SK-N-SH (cell line): ENCODE results near the gene NR5A2. TPM values are rescaled to one million over a fixed set of nuclear protein-coding genes. Genes with fewer than 3 reads are reported as not detected.

Experiments
- CTCF ChIA-PET: fragments of 300-600, 350-600 bp; formaldehyde crosslinking; extraction: SDS; loops from one replicate; lab custom pipeline; 2021; lab: Yijun Ruan, JAX
- POLR2A ChIA-PET: fragments of 350-600 bp; sonication (Branson Sonifier 250); formaldehyde crosslinking; extraction: SDS; loops from one replicate; lab custom pipeline; 2020; ENCODE audit warnings: antibody characterized with exemption, inconsistent platforms; lab: Yijun Ruan, JAX
- DNase-seq: peaks from one replicate; pipeline ENCODE4 v3.0.0; 2012
- H2AFZ ChIP-seq: fragments of 200-600 bp; sonication (generic); 2 replicates; pipeline ENCODE4 v1.8.1; 2016; ENCODE audit warnings: antibody characterized with exemption, mild to moderate bottlenecking, low read depth
- H3F3A ChIP-seq: fragments of 200-600 bp; sonication (generic); replicated peaks from 2 replicates; pipeline ENCODE3; 2016; ENCODE audit warnings: antibody characterized with exemption, mild to moderate bottlenecking; ENCODE audit not compliant: insufficient read depth
- H3K27ac ChIP-seq, 2 experiments: fragments of 200-500 bp in 1 of 2; fragments of 200-600 bp in 1 of 2; sonication (Bioruptor generic) in 1 of 2; sonication (generic), shearing (Covaris generic) in 1 of 2; 2 replicates each; pipeline versions ENCODE4 v1.5.1 to v1.6.1; 2014 to 2016; ENCODE audit warnings: low read depth in 2 of 2, inconsistent platforms in 1 of 2, low read length in 1 of 2, mild to moderate bottlenecking in 1 of 2, mixed read lengths in 1 of 2
- H3K27me3 ChIP-seq: fragments of 200-600 bp; sonication (generic), shearing (Covaris generic); 2 replicates; pipeline ENCODE4 v1.6.1; 2016; ENCODE audit warnings: mixed run types; ENCODE audit not compliant: insufficient read depth
- H3K36me3 ChIP-seq, 2 experiments: fragments of 200-500 bp in 1 of 2; fragments of 200-600 bp in 1 of 2; sonication (Bioruptor generic) in 1 of 2; sonication (generic) in 1 of 2; replicated peaks in 1 of 2; 2 replicates each; pipeline versions ENCODE3 to v1.5.1; 2014 to 2016; ENCODE audit warnings: low read length in 1 of 2, mild to moderate bottlenecking in 1 of 2; ENCODE audit not compliant: insufficient read depth in 2 of 2, control insufficient read depth in 1 of 2
- H3K4me1 ChIP-seq, 2 experiments: fragments of 200-500 bp in 1 of 2; fragments of 200-600 bp in 1 of 2; sonication (Bioruptor generic) in 1 of 2; sonication (generic), shearing (Covaris generic) in 1 of 2; 2 replicates each; pipeline versions ENCODE4 v1.5.1 to v1.6.1; 2014 to 2016; ENCODE audit warnings: low read depth in 1 of 2, low read length in 1 of 2, mixed run types in 1 of 2; ENCODE audit not compliant: insufficient read depth in 2 of 2, control insufficient read depth in 1 of 2
- H3K4me2 ChIP-seq: fragments of 200-600 bp; sonication (generic), shearing (Covaris generic); 2 replicates; pipeline ENCODE4 v1.6.1; 2017; ENCODE audit warnings: mixed run types
- H3K4me3 ChIP-seq, 2 experiments: fragments of 200-500 bp in 1 of 2; fragments of 200-600 bp in 1 of 2; sonication (Bioruptor generic) in 1 of 2; sonication (generic), shearing (Covaris generic) in 1 of 2; 2 replicates each; pipeline versions ENCODE4 v1.5.1 to v1.8.1; 2014 to 2016; ENCODE audit warnings: low read depth in 2 of 2, inconsistent platforms in 1 of 2, low read length in 1 of 2, mild to moderate bottlenecking in 1 of 2, mixed read lengths in 1 of 2, moderate library complexity in 1 of 2
- H3K79me2 ChIP-seq: fragments of 200-600 bp; sonication (generic); 2 replicates; pipeline ENCODE4 v1.8.1; 2017; ENCODE audit warnings: mild to moderate bottlenecking; ENCODE audit not compliant: insufficient read depth
- H3K9ac ChIP-seq: fragments of 200-600 bp; sonication (generic); 2 replicates; pipeline ENCODE4 v1.6.1; 2017; ENCODE audit warnings: mixed run types
- H3K9me2 ChIP-seq: fragments of 200-600 bp; sonication (generic); 2 replicates; pipeline ENCODE4 v1.6.1; 2017; ENCODE audit warnings: mixed run types
- H3K9me3 ChIP-seq: fragments of 200-600 bp; sonication (generic); 2 replicates; pipeline ENCODE4 v1.6.1; 2017; ENCODE audit warnings: mixed run types, mild to moderate bottlenecking, moderate library complexity
- H4K20me1 ChIP-seq: fragments of 200-600 bp; sonication (generic); 2 replicates; pipeline ENCODE4 v1.6.1; 2017; ENCODE audit warnings: mild to moderate bottlenecking, mixed run types; ENCODE audit not compliant: insufficient read depth
- CHD2 ChIP-seq: fragments of 150-350 bp; IDR thresholded peaks from 2 replicates; pipeline ENCODE4 v1.6.1; 2018; ENCODE audit warnings: low read length; ENCODE audit not compliant: partially characterized antibody
- EP300 ChIP-seq, 2 experiments: IDR thresholded peaks; 2 replicates each; pipeline versions ENCODE4 v1.4.0 to v1.6.1; 2012; ENCODE audit warnings: borderline replicate concordance in 1 of 2, low read depth in 1 of 2, low read length in 1 of 2
- EZH2phosphoT487 ChIP-seq: fragments of 200-600 bp; sonication (generic); IDR thresholded peaks from 2 replicates; pipeline ENCODE4 v1.6.1; 2017; ENCODE audit warnings: low read depth, mixed run types, mild to moderate bottlenecking, antibody characterized with exemption, moderate library complexity, borderline replicate concordance
- FOXJ3 ChIP-seq: sonication (generic); formaldehyde crosslinking; IDR thresholded peaks from 2 replicates; pipeline ENCODE4 v1.5.1; 2020; ENCODE audit warnings: mild to moderate bottlenecking, missing genetic modification reagents
- FOXM1 ChIP-seq: IDR thresholded peaks from 2 replicates; pipeline ENCODE4 v1.4.0; 2012; ENCODE audit warnings: low read depth, mild to moderate bottlenecking
- GABPA ChIP-seq: IDR thresholded peaks from 2 replicates; pipeline ENCODE4 v1.4.0; 2012; ENCODE audit warnings: low read depth, mild to moderate bottlenecking
- GATA2 ChIP-seq: sonication (generic); formaldehyde crosslinking; IDR thresholded peaks from 2 replicates; pipeline ENCODE4 v1.5.0; 2020; ENCODE audit warnings: mild to moderate bottlenecking, missing genetic modification reagents
- IRF3 ChIP-seq: fragments of 150-350 bp; IDR thresholded peaks from 2 replicates; pipeline ENCODE4 v1.6.1; 2016; ENCODE audit warnings: mild to moderate bottlenecking, low read depth, low read length
- JUND ChIP-seq: IDR thresholded peaks from 2 replicates; pipeline ENCODE4 v1.4.0; 2012
- MAX ChIP-seq: IDR thresholded peaks from 2 replicates; pipeline ENCODE4 v1.4.0; 2012; ENCODE audit warnings: low read depth
- MEF2A ChIP-seq: IDR thresholded peaks from 2 replicates; pipeline ENCODE4 v1.4.0; 2012; ENCODE audit warnings: low read depth, borderline replicate concordance
- RXRA ChIP-seq: IDR thresholded peaks from 2 replicates; pipeline ENCODE4 v1.4.0; 2012; ENCODE audit warnings: low read depth, mild to moderate bottlenecking, borderline replicate concordance
- TEAD4 ChIP-seq: IDR thresholded peaks from 2 replicates; pipeline ENCODE4 v1.4.0; 2012; ENCODE audit warnings: mild to moderate bottlenecking, borderline replicate concordance; ENCODE audit not compliant: insufficient read depth
- USF2 ChIP-seq: fragments of 150-350 bp; IDR thresholded peaks from 2 replicates; pipeline ENCODE4 v1.6.1; 2017; ENCODE audit warnings: antibody characterized with exemption, low read length, low read depth, borderline replicate concordance
- ZBTB33 ChIP-seq: IDR thresholded peaks from 2 replicates; pipeline ENCODE4 v1.4.0; 2012; ENCODE audit warnings: low read depth, borderline replicate concordance
- WGBS: methylation state at CpG from one replicate; pipeline ENCODE4 v1.1.6; 2017; ENCODE audit warnings: low lambda C conversion rate; 5-methylcytosine and 5-hydroxymethylcytosine counted together
- polyA plus RNA-seq, 3 experiments: library from polyadenylated mRNA; depleted of rRNA; stranded (reverse); fragments of >200 nt; gene quantifications; 2 replicates each; pipeline ENCODE4 v1.2.3, GENCODE V29; 2012

Gene NR5A2
- polyA plus RNA-seq, 1 of the 3 experiments (the other 2 are of a cell fraction): not detected

GRCh38 chr1:200163911-200164310 lies 136.4 kb downstream of the NR5A2 start:
- H3F3A ChIP-seq: no peaks in the 10 kb centered on the region
- no peaks in the 10 kb centered on the region for H3K79me2 ChIP-seq
- H3K9me3 ChIP-seq: no peaks in the 10 kb centered on the region
- no peak for DNase-seq
- H3K4me2 ChIP-seq: no peak overlapping the region
- CTCF ChIA-PET: no interaction called here
- H3K4me1 ChIP-seq: no peaks in the 10 kb centered on the region; a peak in 1 of 4 replicates
- peaks cover under 1% of the 10 kb centered on the region; the same call in 1 of the 2 replicates for H3K27me3 ChIP-seq
- TF ChIP-seq JUND (no peak), FOXJ3 (CRISPR knock-in tag) (no peak), TEAD4 (no peak), RXRA (no peak), MEF2A (no peak), IRF3 (no peak), MAX (no peak), FOXM1 (no peak), CHD2 (no peak), GABPA (no peak), GATA2 (CRISPR knock-in tag) (no peak)
- TF ChIP-seq, all 33 proteins: peak for 0
- no peak overlapping the region for H2AFZ ChIP-seq
- POLR2A ChIA-PET: no interaction called here
- 70% methylated on average over 3 of the region's 3 CpGs for WGBS
- no peaks in the 10 kb centered on the region for H3K36me3 ChIP-seq
- no peak overlapping the region for H3K9ac ChIP-seq
- H3K4me3 ChIP-seq: no peak overlapping the region
- no peaks in the 10 kb centered on the region for H4K20me1 ChIP-seq
- H3K27ac ChIP-seq: no peak overlapping the region
- no peaks in the 10 kb centered on the region for H3K9me2 ChIP-seq

- H3K4me1 ChIP-seq: no peaks in the 10 kb centered on the region; a peak in 1 of 4 replicates
These were observed 138.1 kb downstream of the NR5A2 start for GRCh38 chr1:200165493-200166220.

More at GRCh38 chr1:200165493-200166220, 138.1 kb downstream of the NR5A2 start:
- H3K9me2 ChIP-seq: no peaks in the 10 kb centered on the region
- H4K20me1 ChIP-seq: no peaks in the 10 kb centered on the region
- H3F3A ChIP-seq: no peaks in the 10 kb centered on the region
- no peaks in the 10 kb centered on the region; the same call in 1 of the 2 replicates for H3K27me3 ChIP-seq
- POLR2A ChIA-PET: no interaction called here
- no peaks in the 10 kb centered on the region for H3K79me2 ChIP-seq
- H3K9ac ChIP-seq: no peak overlapping the region
- CTCF ChIA-PET: no interaction called here
- H3K4me2 ChIP-seq: no peak overlapping the region
- H2AFZ ChIP-seq: no peak overlapping the region
- DNase-seq: no peak
- no peak overlapping the region for H3K27ac ChIP-seq
- no peak overlapping the region for H3K4me3 ChIP-seq
- WGBS: 38% methylated on average over 5 of the region's 5 CpGs
- H3K9me3 ChIP-seq: no peaks in the 10 kb centered on the region
- no peaks in the 10 kb centered on the region for H3K36me3 ChIP-seq
- no peak for TF ChIP-seq RXRA
- no peak for TF ChIP-seq EZH2phosphoT487
- TF ChIP-seq USF2: no peak
- no peak for TF ChIP-seq EP300 (IDR thresholded peaks at IDR 0.05; ENCODE audit: borderline replicate concordance in 1 of 2, low read depth in 1 of 2, low read length in 1 of 2)
- no peak for TF ChIP-seq ZBTB33
